ENCODE measurements around the gene EXTL1.
"Not testable (repeated sequence)": the region's sequence is repeated elsewhere in the genome, so short reads cannot be mapped to it uniquely, and the experiment has no call there.

Gene EXTL1

GRCh38 chr1:26021647-26022403 is at the start of gene EXTL1:
EXTL1 (plus strand) TSS chr1:26021775; CDS start chr1:26022647, 872 bp downstream.
- intact Hi-C loops (cut with DNase I) = no loop called here
- peak in 8 of 10 donors; percentile 61 to 95 (median 77) for DNase-seq

- DNase-seq = no peak
- intact Hi-C loops (cut with DNase I) = no loop called here
Observed at GRCh38 chr1:25971811-25972180, 49.8 kb upstream of the EXTL1 start.

GRCh38 chr1:25973610-25974321 is 47.8 kb upstream of the EXTL1 start:
- DNase-seq = peak in 4 of 10 donors; percentile 23 to 80 (median 53)
- intact Hi-C loops (cut with DNase I) = no loop called here

- intact Hi-C loops (cut with DNase I) = no loop called here
- DNase-seq = peak in 1 of 10 donors; percentile 32
Observed at GRCh38 chr1:25977801-25978200, 43.8 kb upstream of the EXTL1 start.

GRCh38 chr1:25978403-25978802 is 43.2 kb upstream of the EXTL1 start:
- intact Hi-C loops (cut with DNase I) = no loop called here
- DNase-seq = no peak

- DNase-seq = peak in 1 of 10 donors; percentile 22
- intact Hi-C loops (cut with DNase I) = no loop called here
Observed at GRCh38 chr1:25979210-25979609, 42.4 kb upstream of the EXTL1 start.

GRCh38 chr1:25985171-25985570 is 36.4 kb upstream of the EXTL1 start:
- DNase-seq = no peak
- intact Hi-C loops (cut with DNase I) = no loop called here

- intact Hi-C loops (cut with DNase I) = no loop called here
- DNase-seq = no peak
Observed at GRCh38 chr1:25985670-25986069, 35.9 kb upstream of the EXTL1 start.

- DNase-seq; intact Hi-C loops (cut with DNase I): not testable (repeated sequence)
Observed at GRCh38 chr1:25986773-25987172, 34.8 kb upstream of the EXTL1 start.

- intact Hi-C loops (cut with DNase I) = no loop called here
- no peak for DNase-seq
Observed at GRCh38 chr1:25987951-25988350, 33.6 kb upstream of the EXTL1 start.

GRCh38 chr1:25989440-25990234 is 31.9 kb upstream of the EXTL1 start:
- intact Hi-C loops (cut with DNase I) = no loop called here
- peak in 1 of 10 donors; percentile 37 for DNase-seq

GRCh38 chr1:25990251-25990650 is 31.3 kb upstream of the EXTL1 start:
- no peak for DNase-seq
- intact Hi-C loops (cut with DNase I) = no loop called here

- DNase-seq = peak in 1 of 10 donors; percentile 41
- intact Hi-C loops (cut with DNase I) = no loop called here
Observed at GRCh38 chr1:25990702-25991395, 30.7 kb upstream of the EXTL1 start.

- DNase-seq = no peak
- intact Hi-C loops (cut with DNase I) = no loop called here
Observed at GRCh38 chr1:25991937-25992688, 29.5 kb upstream of the EXTL1 start.

- DNase-seq = no peak
- intact Hi-C loops (cut with DNase I) = no loop called here
Observed at GRCh38 chr1:25992689-25993171, 28.8 kb upstream of the EXTL1 start.

GRCh38 chr1:25993197-25993951 is 28.2 kb upstream of the EXTL1 start:
- intact Hi-C loops (cut with DNase I) = no loop called here
- no peak for DNase-seq

- intact Hi-C loops (cut with DNase I) = no loop called here
- DNase-seq = no peak
Observed at GRCh38 chr1:25994402-25995150, 27.0 kb upstream of the EXTL1 start.

Data from posterior cingulate gyrus (tissue), 11 donors.